Fibroblast of upper back skin (primary cell): Measurements from ENCODE around the gene TAF12.
"Not testable (repeated sequence)": the region's sequence is repeated elsewhere in the genome, so short reads cannot be mapped to it uniquely, and the experiment has no call there.

Experiments
- DNase-seq: peaks from one replicate; pipeline ENCODE4 v3.0.0-alpha.2; 2013

The TAF12 gene

GRCh38 chr1:28642847-28643635 is at the start of gene TAF12:
Gene TAF12 (minus strand): TSS chr1:28643067. CDS start chr1:28622081, 20,986 bp downstream.
- DNase-seq: peak; percentile 95

GRCh38 chr1:28691627-28692026 is 48.8 kb upstream of the TAF12 start:
- DNase-seq: not testable (repeated sequence)

GRCh38 chr1:28684937-28685336 is 42.1 kb upstream of the TAF12 start:
- no peak for DNase-seq

GRCh38 chr1:28682840-28683239 is 40.0 kb upstream of the TAF12 start:
- no peak for DNase-seq

- DNase-seq: no peak
These were observed 37.3 kb upstream of the TAF12 start for GRCh38 chr1:28680151-28680550.

GRCh38 chr1:28675924-28676257 is 33.0 kb upstream of the TAF12 start:
- DNase-seq: no peak

GRCh38 chr1:28672971-28673370 is 30.1 kb upstream of the TAF12 start:
- not testable (repeated sequence) for DNase-seq

GRCh38 chr1:28671254-28671780 is 28.4 kb upstream of the TAF12 start:
- no peak for DNase-seq

- DNase-seq: peak; percentile 28
These were observed 26.3 kb upstream of the TAF12 start for GRCh38 chr1:28668956-28669723.

- DNase-seq: peak; percentile 87
These were observed 25.5 kb upstream of the TAF12 start, which contains the start of gene GMEB1 for GRCh38 chr1:28668191-28668955. Gene GMEB1 (plus strand): TSS chr1:28668784. CDS start chr1:28683613, 14,829 bp downstream.

- no peak for DNase-seq
These were observed 23.9 kb upstream of the TAF12 start for GRCh38 chr1:28666806-28667205.

- DNase-seq: no peak
These were observed 21.1 kb upstream of the TAF12 start for GRCh38 chr1:28663871-28664470.

- DNase-seq: no peak
These were observed 13.5 kb upstream of the TAF12 start for GRCh38 chr1:28656335-28656734.

- DNase-seq: not testable (repeated sequence)
These were observed 12.8 kb upstream of the TAF12 start for GRCh38 chr1:28655448-28656311.

GRCh38 chr1:28653870-28654269 is 11.0 kb upstream of the TAF12 start:
- not testable (repeated sequence) for DNase-seq

- DNase-seq: not testable (repeated sequence)
These were observed 10.2 kb upstream of the TAF12 start for GRCh38 chr1:28653063-28653462.

GRCh38 chr1:28648474-28649198 is 5.8 kb upstream of the TAF12 start, which contains the start of gene RNU11:
Gene RNU11 (plus strand): TSS chr1:28648600.
- peak; percentile 99 for DNase-seq

GRCh38 chr1:28648008-28648473 is 5.2 kb upstream of the TAF12 start:
- DNase-seq: peak; percentile 91

GRCh38 chr1:28646040-28646439 is 3.2 kb upstream of the TAF12 start:
- no peak for DNase-seq

GRCh38 chr1:28645406-28645805 is 2.5 kb upstream of the TAF12 start:
- not testable (repeated sequence) for DNase-seq

- no peak for DNase-seq
These were observed 1.6 kb upstream of the TAF12 start for GRCh38 chr1:28644494-28644893.
